Kidney (tissue), 14 donors: ENCODE results near the gene CYP11A1. TPM values are rescaled to one million over a fixed set of nuclear protein-coding genes. Genes with fewer than 3 reads are reported as not detected.
"Not testable (repeated sequence)": the region's sequence is repeated elsewhere in the genome, so short reads cannot be mapped to it uniquely, and the experiment has no call there.

Source experiments
- DNase-seq, 5 donors: peaks; one replicate each; pipeline ENCODE4 v3.0.0-alpha.2; 2013 to 2020
- FAIRE-seq: peaks from 2 replicates; lab custom pipeline; 2012; peaks lifted over from hg19 to GRCh38; lab: Jason Lieb, UNC
- H3K27ac ChIP-seq, 2 donors: one replicate each; pipeline ENCODE4 v1.7.0; 2013; ENCODE audit warnings: low read depth in 2 of 2, low read length in 2 of 2, inconsistent platforms in 1 of 2
- H3K27me3 ChIP-seq: one replicate; pipeline ENCODE4 v1.7.1; 2013; ENCODE audit warnings: low read length, inconsistent platforms; ENCODE audit not compliant: control insufficient read depth, insufficient read depth
- H3K36me3 ChIP-seq, 3 donors: one replicate each; pipeline versions ENCODE4 v1.7.0 to v1.7.1; 2013; ENCODE audit warnings: low read length in 3 of 3, control low read depth in 1 of 3, inconsistent platforms in 1 of 3; ENCODE audit not compliant: insufficient read depth in 3 of 3, control insufficient read depth in 2 of 3
- H3K4me1 ChIP-seq, 3 donors: one replicate each; pipeline versions ENCODE4 v1.7.0 to v1.7.1; 2013; ENCODE audit warnings: low read length in 3 of 3, inconsistent platforms in 1 of 3, low read depth in 1 of 3; ENCODE audit not compliant: control insufficient read depth in 2 of 3, insufficient read depth in 2 of 3
- H3K4me3 ChIP-seq, 3 donors: one replicate each; pipeline versions ENCODE4 v1.7.0 to v1.8.1; 2013; ENCODE audit warnings: low read length in 3 of 3, control low read depth in 1 of 3, inconsistent platforms in 1 of 3
- H3K9ac ChIP-seq, 3 donors: one replicate each; pipeline versions ENCODE4 v1.7.0 to v1.7.1; 2013; ENCODE audit warnings: low read length in 3 of 3, control low read depth in 1 of 3, inconsistent platforms in 1 of 3
- H3K9me3 ChIP-seq, 3 donors: one replicate each; pipeline versions ENCODE4 v1.7.0 to v1.7.1; 2013; ENCODE audit warnings: low read length in 3 of 3, control low read depth in 1 of 3, inconsistent platforms in 1 of 3; ENCODE audit not compliant: control insufficient read depth in 2 of 3, insufficient read depth in 1 of 3
- intact Hi-C: fragments of 100-400 bp; cut with DNase I; formaldehyde crosslinking; loops from one replicate; pipeline ENCODE4 v1.11.1; 2022
- polyA plus RNA-seq: library from polyadenylated mRNA; stranded (reverse); fragments of 350-450 nt; fragmentation: Illumina TruSeq; extraction: RNeasy Lipid Tissue Mini Kit (QIAGEN cat#74804); gene quantifications from one replicate; pipeline ENCODE4 v1.2.3, GENCODE V29; 2014; ENCODE audit warnings: low read depth, low replicate concordance; ENCODE audit not compliant: insufficient read depth
- total RNA-seq: library from RNA; stranded (reverse); fragmentation: NEBNext Ultra II Directional; extraction: Animal tissue kit (Norgen Biotek cat#: 25700); gene quantifications from one replicate; pipeline ENCODE4 v1.2.1, GENCODE V29; 2021
- TF ChIP-seq, protein P1 (sequence below): IDR thresholded peaks from 3 replicates; pipeline ENCODE4 v1.5.1; 2012; ENCODE audit warnings: mild to moderate bottlenecking, moderate library complexity, borderline replicate concordance; ENCODE audit not compliant: insufficient read depth; ENCODE audit errors: extremely low read depth
- donor health status: control.
- donor health status: control.
- donor health status: control.
- donor health status: control.
- donor health status: control.
- donor health status: DM: yes; HTN: yes; CAD: no.
- donor health status: Normal renal cell carcinoma (clear cell type).

Gene CYP11A1
- total and polyA plus RNA-seq, 2 donors from 2014 or later, result 0.13 to 2.7 TPM

DNA sequence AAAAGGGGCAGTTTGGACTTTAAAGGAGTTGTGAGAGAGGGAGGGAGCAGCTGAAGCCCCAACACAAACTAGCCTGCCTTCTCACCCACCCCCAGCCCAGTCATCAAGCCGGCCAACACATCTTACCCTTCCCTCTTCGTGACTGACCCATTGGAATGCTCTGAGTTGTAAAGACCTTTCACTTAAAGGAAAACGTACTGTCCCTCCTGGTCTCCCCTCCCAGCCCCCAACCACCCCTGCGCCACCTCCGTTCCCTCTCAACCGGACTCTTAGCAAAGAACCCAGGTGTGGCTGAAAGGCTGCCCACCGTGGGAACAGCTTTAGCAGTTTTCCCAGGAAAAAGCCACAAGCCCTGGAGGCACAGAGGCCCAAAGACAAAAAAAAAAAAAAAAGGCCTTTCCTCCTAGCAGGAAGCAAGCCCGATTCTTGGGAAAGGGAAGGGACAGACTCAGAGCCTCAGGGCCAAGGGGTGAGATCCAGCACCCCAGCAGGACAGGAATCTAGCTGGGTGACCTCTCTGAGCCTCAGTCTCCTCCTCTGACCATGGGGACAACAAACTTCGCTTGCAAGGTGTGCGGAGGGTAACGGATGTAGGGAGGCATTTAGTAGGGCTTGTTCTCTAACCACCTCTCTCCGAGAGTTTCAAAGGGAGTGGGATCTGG is 2.4 kb downstream of the CYP11A1 start:
- Histone ChIP-seq H3K9me3 (no peaks in the 10 kb centered on the region), H3K9ac (peak overlapping the region in 1 of 3 donors; percentile 5), H3K4me3 (peak overlapping the region in 1 of 3 donors; percentile 54), H3K27me3 (no peaks in the 10 kb centered on the region), H3K27ac (no peak overlapping the region), H3K36me3 (no peaks in the 10 kb centered on the region), H3K4me1 (peaks cover 0 to 2% (median 0%) of the 10 kb centered on the region in 3 donors)
- FAIRE-seq, result no peak
- DNase-seq, result peak in 1 of 5 donors; percentile 51
- intact Hi-C loops, result no loop called here
- TF ChIP-seq, protein P1, sequence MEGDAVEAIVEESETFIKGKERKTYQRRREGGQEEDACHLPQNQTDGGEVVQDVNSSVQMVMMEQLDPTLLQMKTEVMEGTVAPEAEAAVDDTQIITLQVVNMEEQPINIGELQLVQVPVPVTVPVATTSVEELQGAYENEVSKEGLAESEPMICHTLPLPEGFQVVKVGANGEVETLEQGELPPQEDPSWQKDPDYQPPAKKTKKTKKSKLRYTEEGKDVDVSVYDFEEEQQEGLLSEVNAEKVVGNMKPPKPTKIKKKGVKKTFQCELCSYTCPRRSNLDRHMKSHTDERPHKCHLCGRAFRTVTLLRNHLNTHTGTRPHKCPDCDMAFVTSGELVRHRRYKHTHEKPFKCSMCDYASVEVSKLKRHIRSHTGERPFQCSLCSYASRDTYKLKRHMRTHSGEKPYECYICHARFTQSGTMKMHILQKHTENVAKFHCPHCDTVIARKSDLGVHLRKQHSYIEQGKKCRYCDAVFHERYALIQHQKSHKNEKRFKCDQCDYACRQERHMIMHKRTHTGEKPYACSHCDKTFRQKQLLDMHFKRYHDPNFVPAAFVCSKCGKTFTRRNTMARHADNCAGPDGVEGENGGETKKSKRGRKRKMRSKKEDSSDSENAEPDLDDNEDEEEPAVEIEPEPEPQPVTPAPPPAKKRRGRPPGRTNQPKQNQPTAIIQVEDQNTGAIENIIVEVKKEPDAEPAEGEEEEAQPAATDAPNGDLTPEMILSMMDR, result no peak

DNA sequence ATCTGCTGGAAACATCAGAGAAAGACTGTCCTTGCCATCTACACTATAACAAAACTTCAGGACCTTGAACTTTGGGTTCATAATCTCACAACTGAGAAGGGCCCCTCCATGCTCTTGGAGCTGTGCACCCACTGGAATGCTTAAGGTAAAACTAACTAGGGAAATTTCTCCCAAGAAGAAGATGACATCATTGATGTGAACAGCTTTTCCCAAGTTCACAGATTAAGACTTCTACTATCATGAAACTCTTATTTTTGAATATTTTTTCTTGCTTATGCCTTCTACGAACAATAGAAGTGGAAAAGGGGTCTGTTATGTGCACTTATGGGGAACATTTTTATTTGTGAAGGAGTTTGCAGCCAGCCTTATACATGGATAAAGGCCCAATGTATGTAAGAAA is 5.0 kb downstream of the CYP11A1 start:
- intact Hi-C loops, result no loop called here
- Histone ChIP-seq H3K9ac (no peak overlapping the region), H3K36me3 (no peaks in the 10 kb centered on the region), H3K27me3 (no peaks in the 10 kb centered on the region), H3K4me3 (no peak overlapping the region), H3K9me3 (no peaks in the 10 kb centered on the region), H3K27ac (no peak overlapping the region), H3K4me1 (peaks cover 0 to 2% (median 0%) of the 10 kb centered on the region in 3 donors)
- TF ChIP-seq, protein P1, result no peak
- DNase-seq (no peak), FAIRE-seq (no peak)

GRCh38 chr15:74360855-74361254 is 6.6 kb downstream of the CYP11A1 start:
- H3K4me1 ChIP-seq, FAIRE-seq, H3K27ac ChIP-seq, DNase-seq, intact Hi-C loops, H3K4me3 ChIP-seq, H3K36me3 ChIP-seq, H3K9me3 ChIP-seq, H3K27me3 ChIP-seq, H3K9ac ChIP-seq: not testable (repeated sequence)

DNA sequence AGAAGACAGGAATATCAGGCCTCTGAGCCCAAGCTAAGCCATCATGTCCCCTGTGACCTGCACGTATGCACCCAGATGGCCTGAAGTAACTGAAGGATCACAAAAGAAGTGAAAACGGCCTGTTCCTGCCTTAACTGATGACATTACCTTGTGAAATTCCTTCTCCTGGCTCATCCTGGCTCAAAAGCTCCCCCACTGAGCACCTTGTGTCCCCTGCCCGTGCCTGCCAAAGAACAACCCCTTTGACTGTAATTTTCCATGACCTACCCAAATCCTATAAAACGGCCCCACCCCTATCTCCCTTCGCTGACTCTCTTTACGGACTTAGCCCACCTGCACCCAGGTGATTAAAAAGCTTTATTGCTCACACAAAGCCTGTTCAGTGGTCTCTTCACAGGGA is 8.1 kb downstream of the CYP11A1 start:
- H3K9me3 ChIP-seq, H3K27me3 ChIP-seq, H3K9ac ChIP-seq, H3K27ac ChIP-seq, H3K36me3 ChIP-seq, intact Hi-C loops, FAIRE-seq, H3K4me1 ChIP-seq, H3K4me3 ChIP-seq: not testable (repeated sequence)
- peak in 1 of 5 donors; percentile 16 for DNase-seq

DNA sequence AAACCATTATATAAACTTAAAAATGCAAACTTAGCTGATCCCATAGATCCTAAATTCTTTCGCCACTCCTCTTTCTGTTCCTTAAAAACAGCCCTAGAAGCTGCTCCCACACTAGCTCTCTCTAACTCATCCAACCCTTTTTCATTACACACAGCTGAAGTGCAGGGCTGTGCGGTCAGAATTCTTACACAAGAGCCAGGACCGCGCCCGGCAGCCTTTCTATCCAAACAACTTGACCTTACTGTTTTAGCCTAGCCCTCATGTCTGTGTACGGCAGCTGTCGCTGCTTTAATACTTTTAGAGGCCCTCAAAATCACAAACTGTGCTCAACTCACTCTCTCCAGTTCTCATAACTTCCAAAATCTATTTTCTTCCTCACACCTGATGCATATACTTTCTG is 9.9 kb downstream of the CYP11A1 start:
- H3K4me3 ChIP-seq, H3K36me3 ChIP-seq, H3K27ac ChIP-seq, H3K9ac ChIP-seq, H3K27me3 ChIP-seq, FAIRE-seq, H3K9me3 ChIP-seq, H3K4me1 ChIP-seq, intact Hi-C loops: not testable (repeated sequence)
- DNase-seq, result peak in 1 of 5 donors; percentile 14

- H3K4me1 ChIP-seq, result not testable (repeated sequence)
Measured at GRCh38 chr15:74356050-74356449, 11.4 kb downstream of the CYP11A1 start.

DNA sequence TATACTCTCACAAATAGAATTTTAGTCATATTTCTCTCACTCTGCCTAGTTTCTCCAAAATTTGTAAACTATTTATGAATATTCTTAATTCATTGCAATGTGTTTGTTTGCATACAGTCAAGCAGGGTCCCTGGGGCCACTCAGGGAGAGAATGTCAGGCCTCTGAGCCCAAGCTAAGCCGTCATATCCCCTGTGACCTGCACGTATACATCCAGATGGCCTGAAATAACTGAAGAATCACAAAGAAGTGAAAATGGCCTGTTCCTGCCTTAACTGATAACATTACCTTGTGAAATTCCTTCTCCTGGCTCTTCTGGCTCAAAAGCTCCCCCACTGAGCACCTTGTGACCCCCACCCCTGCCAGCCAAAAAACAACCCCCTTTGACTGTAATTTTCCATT is 13.5 kb downstream of the CYP11A1 start:
- H3K4me1 ChIP-seq, FAIRE-seq, H3K9ac ChIP-seq, DNase-seq, H3K27ac ChIP-seq, H3K27me3 ChIP-seq, H3K4me3 ChIP-seq, intact Hi-C loops, H3K9me3 ChIP-seq, H3K36me3 ChIP-seq: not testable (repeated sequence)

More at GRCh38 chr15:74356050-74356449, 11.4 kb downstream of the CYP11A1 start:
- H3K9ac ChIP-seq, H3K27me3 ChIP-seq, DNase-seq, H3K27ac ChIP-seq, FAIRE-seq, H3K4me3 ChIP-seq, H3K9me3 ChIP-seq, intact Hi-C loops, H3K36me3 ChIP-seq: not testable (repeated sequence)
